GM12801 (cell line): Measurements from ENCODE around the gene USH2A.

ENCODE experiments used
- CTCF ChIP-seq: IDR thresholded peaks from one replicate; pipeline ENCODE4 v1.5.1; 2011; ENCODE audit warnings: control low read depth; ENCODE audit not compliant: insufficient read length; ENCODE audit errors: extremely low read depth

The USH2A gene

GRCh38 chr1:215682232-215682631 lies 741.0 kb downstream of the USH2A start:
- no peak for TF ChIP-seq CTCF

GRCh38 chr1:215681041-215681440 lies 742.2 kb downstream of the USH2A start:
- TF ChIP-seq CTCF: no peak

GRCh38 chr1:215679231-215679630 lies 744.0 kb downstream of the USH2A start:
- no peak for TF ChIP-seq CTCF

GRCh38 chr1:215677112-215677511 lies 746.1 kb downstream of the USH2A start:
- no peak for TF ChIP-seq CTCF

GRCh38 chr1:215673943-215674342 lies 749.3 kb downstream of the USH2A start:
- TF ChIP-seq CTCF: no peak

GRCh38 chr1:215672482-215672881 lies 750.8 kb downstream of the USH2A start:
- TF ChIP-seq CTCF: no peak

- no peak for TF ChIP-seq CTCF
These were observed 753.3 kb downstream of the USH2A start for GRCh38 chr1:215669806-215670491.
